Mammary epithelial cell (primary cell): ENCODE measurements around the gene MAL.

Experiments
- CTCF ChIP-seq, 2 donors: IDR thresholded peaks in 1 of 2; conservative IDR thresholded peaks in 1 of 2; 2 replicates each; pipeline ENCODE4 v1.5.1; 2011 to 2012; ENCODE audit warnings: inconsistent platforms in 2 of 2, low read length in 2 of 2, mild to moderate bottlenecking in 2 of 2, control low read depth in 1 of 2, low read depth in 1 of 2; ENCODE audit not compliant: insufficient read depth in 1 of 2; ENCODE audit errors: extremely low read depth in 1 of 2
- EZH2 ChIP-seq: IDR thresholded peaks from 2 replicates; pipeline ENCODE4 v1.6.1; 2012; ENCODE audit warnings: low read length, inconsistent platforms, borderline replicate concordance

DNA sequence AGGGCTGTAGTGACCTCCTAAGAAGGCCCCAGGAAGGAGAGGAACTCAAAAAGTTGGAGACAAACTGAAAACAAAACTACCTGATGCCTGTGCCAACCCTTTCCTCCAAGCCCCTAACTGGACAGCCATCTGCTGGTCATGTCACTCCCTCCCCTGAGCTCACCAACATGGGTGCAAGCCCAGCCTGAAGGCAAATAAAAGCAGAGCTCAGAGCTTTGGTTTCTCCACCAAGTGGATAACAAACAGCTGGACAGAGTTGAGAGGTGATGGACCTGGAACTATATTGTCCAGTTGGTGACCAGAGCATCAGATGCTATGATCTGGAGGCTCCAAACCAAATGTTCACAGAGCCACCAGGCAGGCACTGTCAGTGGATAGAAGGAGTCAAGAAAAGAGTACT lies 34.6 kb upstream of the MAL start:
- TF ChIP-seq CTCF (conservative IDR thresholded peaks at IDR 0.05 in 1 of 2, IDR thresholded peaks at IDR 0.05 in 1 of 2; ENCODE audit: extremely low read depth in 1 of 2, insufficient read depth in 1 of 2, low read depth in 1 of 2, low read length in 2 of 2) (no peak), EZH2 (no peak)
